GM12878 (cell line): ENCODE measurements around the gene MRPS14. TPM values are rescaled to one million over a fixed set of nuclear protein-coding genes. Genes with fewer than 3 reads are reported as not detected.

Experiments used
- BCL11A ChIP-seq: IDR thresholded peaks from 2 replicates; pipeline ENCODE4 v1.6.1; 2011; ENCODE audit warnings: low read depth, low read length
- BRCA1 ChIP-seq: IDR thresholded peaks from 2 replicates; pipeline ENCODE4 v1.6.1; 2011; ENCODE audit warnings: low read depth, low read length, improper control_type of control experiment
- FOXM1 ChIP-seq: IDR thresholded peaks from 2 replicates; pipeline ENCODE4 v1.6.1; 2012; ENCODE audit warnings: low read depth, mild to moderate bottlenecking, inconsistent platforms, low read length, moderate library complexity
- HDGF ChIP-seq: fragments of 450-650 bp; IDR thresholded peaks from 2 replicates; pipeline ENCODE4 v1.6.1; 2016; ENCODE audit warnings: antibody characterized with exemption
- KDM1A ChIP-seq: fragments of 200-600 bp; sonication (generic); IDR thresholded peaks from 2 replicates; pipeline ENCODE4 v1.6.1; 2016; ENCODE audit warnings: borderline replicate concordance
- MAX ChIP-seq: IDR thresholded peaks from 2 replicates; pipeline ENCODE4 v1.6.1; 2012; ENCODE audit warnings: low read depth, low read length, improper control_type of control experiment
- MEF2A ChIP-seq: IDR thresholded peaks from 2 replicates; pipeline ENCODE4 v1.6.1; 2011; ENCODE audit warnings: low read depth, mild to moderate bottlenecking, low read length, moderate library complexity; ENCODE audit not compliant: insufficient read depth
- RAD51 ChIP-seq: fragments of 450-650 bp; IDR thresholded peaks from 2 replicates; pipeline ENCODE4 v1.6.1; 2016; ENCODE audit warnings: moderate library complexity, mild to moderate bottlenecking, inconsistent platforms
- RUNX3 ChIP-seq: IDR thresholded peaks from 2 replicates; pipeline ENCODE4 v1.6.1; 2012; ENCODE audit warnings: low read length, inconsistent platforms
- SRF ChIP-seq, 2 experiments: IDR thresholded peaks; 2 replicates each; pipeline ENCODE4 v1.6.1; 2011; ENCODE audit warnings: low read depth in 2 of 2, low read length in 2 of 2, mild to moderate bottlenecking in 1 of 2, moderate library complexity in 1 of 2
- STAT1 ChIP-seq: fragments of 450-650 bp; conservative IDR thresholded peaks from 2 replicates; pipeline ENCODE4 v1.6.1; 2014; ENCODE audit warnings: antibody characterized with exemption, mild to moderate bottlenecking
- ZBTB11 ChIP-seq: fragments of 450-650 bp; formaldehyde crosslinking; IDR thresholded peaks from 2 replicates; pipeline ENCODE4 v1.5.0; 2022; ENCODE audit warnings: mild to moderate bottlenecking, missing genetic modification characterization
- ZNF217 ChIP-seq: fragments of 450-650 bp; IDR thresholded peaks from 2 replicates; pipeline ENCODE4 v1.6.1; 2017; ENCODE audit warnings: antibody characterized with exemption, mild to moderate bottlenecking
- polyA plus RNA-seq, 11 experiments: library from polyadenylated mRNA; depleted of rRNA in 4 of 11; unstranded in 6 of 11; stranded (reverse) in 5 of 11; fragments of >200 nt; fragmentation: Nextera tagmentation in 4 of 11; fragmentation: Illumina TruSeq in 1 of 11; extraction: Ambion mirVana in 4 of 11; extraction: Trizol in 1 of 11; gene quantifications; 1 replicate in 1 of 11; 2 replicates in 10 of 11; pipeline versions ENCODE4 v1.2.1 to v1.2.3, GENCODE V29; 2011 to 2016; ENCODE audit warnings: inconsistent platforms in 2 of 11, missing spikeins in 2 of 11, low read depth in 1 of 11
- total RNA-seq, 4 experiments: library from RNA; depleted of rRNA in 3 of 4; stranded (reverse); fragments of >200 nt in 3 of 4; fragmentation: Illumina TruSeq in 1 of 4; extraction: Trizol in 1 of 4; gene quantifications; 2 replicates each; pipeline versions ENCODE4 v1.2.1 to v1.2.3, GENCODE V29; 2013 to 2021
- TF ChIP-seq, protein P1 (sequence below): fragments of 450-650 bp; IDR thresholded peaks from 2 replicates; pipeline ENCODE4 v1.6.1; 2017; ENCODE audit warnings: mild to moderate bottlenecking, low read depth, inconsistent platforms; ENCODE audit not compliant: poor library complexity, severe bottlenecking
- TF ChIP-seq, protein P2 (sequence below): IDR thresholded peaks from 2 replicates; pipeline ENCODE4 v1.6.1; 2011; ENCODE audit warnings: low read depth, mild to moderate bottlenecking, low read length, moderate library complexity, borderline replicate concordance; ENCODE audit errors: extremely low read depth
- TF ChIP-seq, protein P3 (sequence below): IDR thresholded peaks from 2 replicates; pipeline ENCODE4 v1.6.1; 2012; ENCODE audit warnings: low read length, inconsistent platforms

MRPS14 gene
- total and polyA plus RNA-seq, 10 of the 15 experiments (the other 5 are each of a cell fraction or from before 2014, with no cell fraction given), result 31.1 to 224 (median 50.4) TPM

DNA sequence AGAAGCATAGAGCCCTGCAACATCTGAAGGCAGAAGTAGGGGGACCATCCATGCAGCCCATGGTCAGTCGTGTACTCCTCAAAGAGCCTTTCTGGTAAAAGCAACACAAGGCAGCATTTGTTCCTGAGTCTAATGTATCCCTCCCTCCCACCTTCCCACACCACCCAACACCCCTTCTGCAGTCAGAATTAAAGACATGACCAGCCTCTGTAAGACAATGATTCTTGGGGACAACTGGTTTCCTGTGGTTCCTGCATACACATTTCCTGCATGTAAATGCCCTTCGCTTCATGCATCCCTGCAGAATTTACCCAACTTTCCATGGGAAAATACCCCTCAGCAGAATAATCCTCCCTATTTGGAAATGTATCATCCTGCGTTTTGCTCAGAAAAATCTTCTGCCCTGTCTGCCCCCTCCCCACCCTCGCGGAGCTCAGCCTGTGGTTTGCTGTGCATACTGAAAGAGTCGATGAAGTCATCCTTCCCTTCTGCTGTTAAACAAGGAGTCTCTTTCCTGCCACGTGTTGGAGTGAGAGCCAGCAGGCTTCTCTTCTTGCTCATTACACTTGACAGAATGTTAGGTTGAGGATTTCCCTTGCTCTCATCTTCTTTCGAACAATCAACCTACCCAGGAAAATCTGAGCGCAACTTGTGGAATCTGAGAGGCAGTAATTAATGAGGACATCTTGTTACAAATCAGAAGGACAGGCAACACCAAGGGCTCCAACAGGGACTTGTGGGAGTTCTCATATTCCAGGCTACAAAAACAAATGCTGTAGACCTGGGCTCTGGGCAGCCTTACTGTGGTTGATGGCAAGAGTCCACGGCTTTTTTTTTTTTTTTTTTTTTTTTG lies 49.1 kb upstream of the MRPS14 start (continued):
- TF ChIP-seq MAX, result peak; percentile 42; the same call in 1 of the 2 replicates
- TF ChIP-seq BCL11A, result no peak
- TF ChIP-seq, protein P1, sequence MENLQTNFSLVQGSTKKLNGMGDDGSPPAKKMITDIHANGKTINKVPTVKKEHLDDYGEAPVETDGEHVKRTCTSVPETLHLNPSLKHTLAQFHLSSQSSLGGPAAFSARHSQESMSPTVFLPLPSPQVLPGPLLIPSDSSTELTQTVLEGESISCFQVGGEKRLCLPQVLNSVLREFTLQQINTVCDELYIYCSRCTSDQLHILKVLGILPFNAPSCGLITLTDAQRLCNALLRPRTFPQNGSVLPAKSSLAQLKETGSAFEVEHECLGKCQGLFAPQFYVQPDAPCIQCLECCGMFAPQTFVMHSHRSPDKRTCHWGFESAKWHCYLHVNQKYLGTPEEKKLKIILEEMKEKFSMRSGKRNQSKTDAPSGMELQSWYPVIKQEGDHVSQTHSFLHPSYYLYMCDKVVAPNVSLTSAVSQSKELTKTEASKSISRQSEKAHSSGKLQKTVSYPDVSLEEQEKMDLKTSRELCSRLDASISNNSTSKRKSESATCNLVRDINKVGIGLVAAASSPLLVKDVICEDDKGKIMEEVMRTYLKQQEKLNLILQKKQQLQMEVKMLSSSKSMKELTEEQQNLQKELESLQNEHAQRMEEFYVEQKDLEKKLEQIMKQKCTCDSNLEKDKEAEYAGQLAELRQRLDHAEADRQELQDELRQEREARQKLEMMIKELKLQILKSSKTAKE, result no peak
- no peak for TF ChIP-seq MEF2A
- TF ChIP-seq RUNX3, result peak; percentile 79
- TF ChIP-seq FOXM1, result no peak
- TF ChIP-seq ZBTB11, result no peak
- no peak for TF ChIP-seq ZNF217
- TF ChIP-seq STAT1, result no peak
- no peak for TF ChIP-seq BRCA1
- peak; percentile 21; the same call in 1 of the 2 replicates for TF ChIP-seq RAD51
- TF ChIP-seq, protein P2, sequence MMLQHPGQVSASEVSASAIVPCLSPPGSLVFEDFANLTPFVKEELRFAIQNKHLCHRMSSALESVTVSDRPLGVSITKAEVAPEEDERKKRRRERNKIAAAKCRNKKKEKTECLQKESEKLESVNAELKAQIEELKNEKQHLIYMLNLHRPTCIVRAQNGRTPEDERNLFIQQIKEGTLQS, result no peak
- TF ChIP-seq, protein P3, sequence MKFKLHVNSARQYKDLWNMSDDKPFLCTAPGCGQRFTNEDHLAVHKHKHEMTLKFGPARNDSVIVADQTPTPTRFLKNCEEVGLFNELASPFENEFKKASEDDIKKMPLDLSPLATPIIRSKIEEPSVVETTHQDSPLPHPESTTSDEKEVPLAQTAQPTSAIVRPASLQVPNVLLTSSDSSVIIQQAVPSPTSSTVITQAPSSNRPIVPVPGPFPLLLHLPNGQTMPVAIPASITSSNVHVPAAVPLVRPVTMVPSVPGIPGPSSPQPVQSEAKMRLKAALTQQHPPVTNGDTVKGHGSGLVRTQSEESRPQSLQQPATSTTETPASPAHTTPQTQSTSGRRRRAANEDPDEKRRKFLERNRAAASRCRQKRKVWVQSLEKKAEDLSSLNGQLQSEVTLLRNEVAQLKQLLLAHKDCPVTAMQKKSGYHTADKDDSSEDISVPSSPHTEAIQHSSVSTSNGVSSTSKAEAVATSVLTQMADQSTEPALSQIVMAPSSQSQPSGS, result peak; percentile 60
- peak in 1 of 2 experiments; percentile 62; a peak in 1 of 4 replicates for TF ChIP-seq SRF (IDR thresholded peaks at IDR 0.05; ENCODE audit: low read depth in 2 of 2, low read length in 2 of 2)
- no peak for TF ChIP-seq KDM1A
- TF ChIP-seq HDGF, result no peak
